GM19324 (cell line): ENCODE measurements around the gene SPC24.

Experiments
- ATAC-seq: cut with Tn5 transposase; IDR thresholded peaks from one replicate; pipeline ENCODE4 v1.9.1; 2021; ENCODE audit warnings: mild to moderate bottlenecking, moderate library complexity; ENCODE audit not compliant: unreplicated experiment, low FRiP score

The SPC24 gene, protein sequence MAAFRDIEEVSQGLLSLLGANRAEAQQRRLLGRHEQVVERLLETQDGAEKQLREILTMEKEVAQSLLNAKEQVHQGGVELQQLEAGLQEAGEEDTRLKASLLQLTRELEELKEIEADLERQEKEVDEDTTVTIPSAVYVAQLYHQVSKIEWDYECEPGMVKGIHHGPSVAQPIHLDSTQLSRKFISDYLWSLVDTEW

DNA sequence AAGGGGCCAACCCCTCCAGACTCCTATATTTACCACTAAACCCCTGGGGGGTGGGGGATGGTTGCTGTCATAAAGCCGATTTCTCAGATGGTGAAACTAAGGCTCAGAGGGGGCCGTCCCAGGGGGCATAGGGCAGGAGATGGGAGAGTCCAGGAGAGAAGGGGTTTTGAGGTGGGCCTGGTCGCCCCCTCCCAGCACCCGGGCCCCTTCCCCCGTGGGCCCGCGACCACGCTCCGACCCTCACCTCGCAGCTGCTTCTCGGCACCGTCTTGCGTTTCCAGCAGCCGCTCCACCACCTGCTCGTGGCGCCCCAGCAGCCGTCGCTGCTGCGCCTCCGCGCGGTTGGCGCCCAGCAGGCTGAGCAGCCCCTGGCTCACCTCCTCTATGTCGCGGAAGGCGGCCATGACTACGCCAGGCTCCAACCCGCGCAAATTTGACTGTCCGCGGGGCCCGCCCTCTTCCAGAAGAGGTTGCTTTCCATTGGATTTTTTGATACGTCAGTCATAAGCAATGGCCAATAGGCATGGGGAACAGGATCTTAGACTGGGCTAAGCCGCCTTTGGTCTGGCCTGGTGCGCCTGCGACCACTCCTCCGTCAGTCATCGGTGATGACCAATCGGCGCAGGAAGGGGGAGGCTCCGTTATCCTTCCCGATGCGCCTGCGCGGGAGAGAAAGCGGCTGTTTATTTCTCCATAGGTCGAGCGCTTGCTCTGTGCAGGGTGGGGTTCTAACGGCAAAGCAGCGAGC lies at the start of gene SPC24:
Gene SPC24, minus strand, starts transcription at position 410 of the 748 bp plus-strand sequence. Its CDS starts 6 bp downstream, at position 404.
- ATAC-seq: peak; percentile 93

DNA sequence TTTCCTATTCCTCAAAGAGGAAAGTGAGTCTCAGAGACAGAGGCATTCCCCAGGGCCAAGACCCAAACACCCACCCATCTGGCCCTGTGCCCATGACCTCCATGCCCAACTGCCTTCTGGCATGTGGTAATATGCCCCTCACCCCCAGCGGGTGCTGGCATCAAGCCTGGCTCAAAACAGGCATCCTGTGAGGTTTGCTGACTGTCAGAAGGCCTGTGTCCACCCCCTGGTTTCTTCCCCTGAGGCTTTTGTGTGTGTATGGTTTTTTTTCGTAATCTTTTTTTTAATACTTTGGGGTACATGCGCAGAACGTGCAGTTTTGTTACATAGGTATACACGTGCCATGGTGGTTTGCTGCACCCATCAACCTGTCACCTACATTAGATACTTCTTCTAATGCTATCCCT lies 49.4 kb upstream of the SPC24 start:
- no peak for ATAC-seq

DNA sequence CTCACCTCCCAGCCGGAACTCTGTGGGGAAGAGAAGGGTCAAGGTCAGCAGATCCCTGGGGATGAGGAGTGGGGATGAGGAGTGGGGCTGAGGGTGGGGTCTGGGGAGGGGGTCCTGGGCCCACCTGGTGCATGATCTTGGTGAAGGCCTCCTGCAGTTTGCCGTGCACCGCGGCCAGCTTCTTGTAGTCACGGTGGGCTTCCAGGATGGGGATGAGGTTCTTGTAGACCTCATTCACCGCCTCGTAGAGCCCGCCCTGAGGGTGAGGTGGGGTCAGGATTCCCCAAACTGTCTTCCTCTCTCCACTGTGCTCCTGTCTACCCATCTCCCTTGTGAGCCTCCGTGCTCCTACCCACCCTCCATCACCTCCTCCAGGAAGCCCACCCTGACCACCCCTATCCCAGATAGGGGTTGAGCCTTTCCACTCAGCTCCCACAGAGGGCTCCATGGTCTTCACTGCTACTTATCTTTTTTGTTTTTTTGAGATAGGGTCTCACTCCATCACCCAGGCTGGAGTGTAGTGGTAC lies 48.6 kb upstream of the SPC24 start:
- no peak for ATAC-seq

DNA sequence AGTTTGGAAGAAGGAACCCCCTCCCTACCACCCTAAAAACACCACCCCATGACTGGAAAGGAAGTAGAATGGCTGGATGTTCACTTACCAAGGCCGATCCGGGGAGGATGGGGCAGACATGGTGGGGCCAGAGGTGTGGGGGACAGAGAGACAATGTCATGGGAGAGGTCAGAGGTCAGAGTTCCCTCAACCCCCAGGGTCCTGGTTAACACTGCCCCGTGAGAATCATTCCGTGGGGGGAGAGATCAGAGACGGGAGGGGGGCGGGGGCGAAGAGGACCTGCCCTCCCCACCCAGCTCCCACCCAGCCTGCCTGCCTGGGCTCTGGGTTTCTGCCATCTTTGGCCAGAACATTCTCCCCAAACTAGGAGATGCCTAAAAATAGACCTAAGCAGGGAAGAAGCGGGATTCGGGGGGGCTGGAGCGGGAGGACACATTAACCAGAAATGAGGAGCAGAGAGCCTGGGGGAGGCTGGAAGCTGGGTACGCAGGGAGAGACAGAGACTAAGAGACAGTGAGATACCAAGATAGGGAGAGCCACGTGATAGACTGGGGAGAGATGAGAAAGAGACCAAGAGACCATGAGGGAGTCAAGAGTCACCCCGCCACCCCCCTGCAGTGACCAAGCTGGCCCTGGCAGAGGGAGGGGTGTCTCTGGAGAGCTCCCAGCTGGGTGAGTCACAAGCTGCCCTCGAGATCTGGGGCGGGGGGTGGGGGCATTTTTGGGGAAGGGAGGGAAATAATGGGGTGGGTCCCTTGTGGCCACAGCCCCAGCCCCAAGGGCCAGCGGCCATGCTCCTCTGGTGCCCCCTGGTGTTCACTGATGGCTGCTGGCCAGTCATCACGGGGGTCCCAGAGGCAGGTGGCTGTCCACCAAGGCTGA lies 47.9 kb upstream of the SPC24 start:
- no peak for ATAC-seq

DNA sequence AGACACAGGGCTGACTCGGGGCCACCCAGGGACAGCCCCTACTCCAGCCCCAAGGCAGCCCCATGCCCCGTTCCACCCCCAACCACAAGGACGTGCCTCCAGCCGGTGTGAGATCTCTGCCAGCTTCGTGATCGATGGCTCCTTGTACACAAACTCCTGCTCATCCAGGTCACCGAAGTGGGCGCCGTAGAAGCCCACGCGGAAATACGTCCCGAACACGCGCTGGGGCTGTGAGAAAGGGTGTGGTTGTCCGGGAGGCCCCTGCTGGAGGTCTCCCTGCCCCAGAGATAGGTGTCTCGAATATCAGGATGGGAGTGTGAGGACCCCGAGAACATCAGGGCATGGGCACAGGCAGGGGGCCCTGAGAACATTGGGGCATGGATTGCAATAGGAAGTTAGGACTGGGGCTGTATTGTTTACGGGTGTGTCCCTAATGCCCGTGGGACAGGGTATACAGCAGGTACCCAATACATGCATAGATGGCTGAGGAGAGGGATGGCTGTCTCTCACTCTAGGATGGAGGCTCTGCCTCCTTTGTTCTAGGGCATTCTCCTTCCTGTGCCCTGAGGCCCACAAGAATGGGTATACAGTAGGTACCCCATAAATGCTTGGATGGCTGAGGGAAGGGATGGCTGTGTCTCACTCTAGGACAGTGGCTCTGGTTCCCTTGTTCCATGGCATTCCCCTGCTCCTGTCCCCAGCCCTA lies 47.1 kb upstream of the SPC24 start:
- ATAC-seq: no peak

DNA sequence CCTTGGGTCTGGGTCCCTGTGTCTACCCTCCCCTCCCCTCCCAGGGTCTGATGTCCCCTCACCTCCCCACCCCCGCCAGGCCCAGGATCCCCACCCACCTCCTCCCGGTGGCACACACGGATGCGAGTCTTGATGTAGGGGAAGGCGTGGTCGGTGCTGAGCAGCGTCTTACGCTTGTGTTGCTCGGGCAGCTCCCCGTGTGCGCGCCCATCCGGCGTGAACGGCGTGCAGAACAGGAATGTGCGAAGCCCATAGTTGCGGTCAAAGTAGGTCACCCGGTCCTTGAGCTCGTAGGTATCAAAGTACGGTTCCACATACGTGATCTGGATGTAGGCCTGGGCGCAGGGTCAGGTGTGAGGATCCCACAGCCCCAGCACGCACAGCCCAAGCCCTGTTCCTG lies 46.2 kb upstream of the SPC24 start:
- ATAC-seq: no peak

DNA sequence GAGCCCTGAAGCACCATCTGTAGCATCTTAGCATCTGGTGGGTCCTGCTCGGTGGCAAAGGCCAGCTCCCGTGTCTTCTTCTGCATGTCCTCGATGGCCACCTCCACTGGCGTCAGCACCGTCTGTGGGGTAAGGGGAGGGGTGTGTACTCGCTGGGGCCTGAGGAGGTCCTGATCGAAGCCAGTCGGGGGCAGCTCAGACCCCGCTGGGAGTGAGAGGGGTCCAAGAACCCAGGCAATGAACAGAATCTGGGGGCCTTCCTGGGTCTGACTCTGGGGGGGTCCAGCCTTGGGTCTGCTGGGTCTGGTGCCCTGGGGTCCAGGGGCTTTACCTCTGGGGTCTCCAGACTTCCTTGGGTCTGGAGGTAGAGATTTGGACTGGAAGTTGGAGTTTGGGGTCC lies 45.3 kb upstream of the SPC24 start:
- no peak for ATAC-seq

DNA sequence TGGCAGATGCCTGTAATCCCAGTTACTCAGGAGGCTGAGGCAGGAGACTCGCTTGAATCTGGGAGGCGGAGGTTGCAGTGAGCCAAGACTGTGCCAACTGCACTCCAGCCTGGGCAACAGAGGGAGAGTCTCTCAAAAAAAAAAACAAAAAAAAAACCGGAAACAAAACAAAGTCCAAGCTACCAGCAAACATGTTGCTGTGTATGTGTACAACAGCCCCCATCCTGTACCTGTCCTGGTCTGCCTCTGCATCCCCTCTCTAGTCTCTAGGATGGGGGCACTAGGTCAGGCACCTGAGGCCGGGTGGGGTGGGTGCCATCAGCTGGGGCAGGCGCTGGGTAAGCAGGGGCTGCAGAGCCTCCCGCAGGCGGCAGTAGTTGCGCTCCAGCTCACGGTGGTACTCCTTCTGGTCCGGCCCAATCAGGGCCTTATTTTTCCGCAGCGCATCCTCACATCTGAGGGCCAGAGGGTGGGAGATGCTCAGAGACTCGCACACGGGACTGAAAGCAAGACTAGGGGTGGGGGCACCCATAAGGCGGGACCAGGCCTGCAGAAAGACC lies 44.5 kb upstream of the SPC24 start:
- no peak for ATAC-seq

DNA sequence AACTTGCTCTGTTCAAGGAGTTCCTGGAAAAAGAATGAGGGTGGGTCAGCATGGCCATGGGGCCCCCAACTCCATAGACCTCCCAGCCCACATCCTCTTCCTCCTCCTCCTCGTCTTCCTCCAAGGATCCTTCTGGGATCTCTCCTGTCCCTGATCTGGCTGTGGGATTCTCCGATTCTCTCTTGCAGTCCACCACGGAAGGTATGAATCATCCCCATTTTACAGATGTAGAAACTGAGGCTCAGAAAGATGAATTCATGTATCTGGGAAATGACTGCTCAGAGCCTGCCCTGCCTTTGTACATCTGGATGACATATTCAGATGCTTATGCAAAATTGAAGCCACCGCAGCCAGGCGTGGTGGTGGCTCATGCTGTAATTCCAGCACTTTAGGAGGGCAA lies 43.9 kb upstream of the SPC24 start:
- no peak for ATAC-seq

DNA sequence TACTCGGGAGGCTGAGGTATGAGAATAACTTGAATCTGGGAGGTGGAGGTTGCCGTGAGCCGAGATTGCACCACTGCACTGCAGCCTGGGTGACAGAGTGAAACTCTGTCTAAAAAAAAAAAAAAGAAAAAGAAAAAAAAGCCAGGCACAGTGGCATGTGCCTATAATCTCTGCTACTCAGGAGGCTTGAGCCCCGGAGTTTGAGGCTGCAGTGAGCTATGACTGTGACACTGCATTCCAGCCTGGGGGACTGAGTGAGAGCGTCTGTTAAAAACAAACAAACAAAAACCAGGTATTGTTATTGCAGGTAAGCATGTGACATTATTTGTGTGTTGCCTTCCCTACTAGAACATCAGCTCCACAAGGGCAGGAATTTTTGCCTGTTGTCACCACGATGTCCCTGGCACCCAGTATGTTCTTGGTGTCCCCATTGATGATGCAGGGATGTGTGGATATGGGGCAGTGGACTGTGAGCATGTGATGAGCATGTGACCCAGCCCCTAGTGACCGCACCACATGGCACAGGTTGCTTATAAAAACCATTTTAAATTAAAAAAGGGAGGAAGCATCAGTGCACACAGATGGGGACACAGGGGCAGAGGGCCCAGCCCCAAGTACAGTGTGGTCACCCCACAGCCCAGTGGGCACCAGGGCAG lies 43.3 kb upstream of the SPC24 start:
- ATAC-seq: no peak

DNA sequence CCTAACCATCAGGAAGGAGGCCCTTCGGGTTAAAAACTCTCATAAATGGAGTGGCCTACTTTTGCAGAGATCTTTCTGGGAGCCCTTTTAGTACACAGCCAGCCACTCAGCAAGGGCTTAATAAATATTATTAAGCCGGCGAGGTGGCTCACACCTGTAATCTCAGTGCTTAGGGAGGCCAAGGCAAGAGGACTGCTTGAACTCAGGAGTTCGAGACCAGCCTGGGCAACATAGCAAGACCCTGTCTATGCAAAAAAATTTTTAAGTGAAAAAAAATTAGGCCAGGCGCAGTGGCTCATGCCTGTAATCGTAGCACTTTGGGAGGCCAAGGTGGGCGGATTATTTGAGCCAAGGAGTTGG lies 42.6 kb upstream of the SPC24 start:
- ATAC-seq: no peak

DNA sequence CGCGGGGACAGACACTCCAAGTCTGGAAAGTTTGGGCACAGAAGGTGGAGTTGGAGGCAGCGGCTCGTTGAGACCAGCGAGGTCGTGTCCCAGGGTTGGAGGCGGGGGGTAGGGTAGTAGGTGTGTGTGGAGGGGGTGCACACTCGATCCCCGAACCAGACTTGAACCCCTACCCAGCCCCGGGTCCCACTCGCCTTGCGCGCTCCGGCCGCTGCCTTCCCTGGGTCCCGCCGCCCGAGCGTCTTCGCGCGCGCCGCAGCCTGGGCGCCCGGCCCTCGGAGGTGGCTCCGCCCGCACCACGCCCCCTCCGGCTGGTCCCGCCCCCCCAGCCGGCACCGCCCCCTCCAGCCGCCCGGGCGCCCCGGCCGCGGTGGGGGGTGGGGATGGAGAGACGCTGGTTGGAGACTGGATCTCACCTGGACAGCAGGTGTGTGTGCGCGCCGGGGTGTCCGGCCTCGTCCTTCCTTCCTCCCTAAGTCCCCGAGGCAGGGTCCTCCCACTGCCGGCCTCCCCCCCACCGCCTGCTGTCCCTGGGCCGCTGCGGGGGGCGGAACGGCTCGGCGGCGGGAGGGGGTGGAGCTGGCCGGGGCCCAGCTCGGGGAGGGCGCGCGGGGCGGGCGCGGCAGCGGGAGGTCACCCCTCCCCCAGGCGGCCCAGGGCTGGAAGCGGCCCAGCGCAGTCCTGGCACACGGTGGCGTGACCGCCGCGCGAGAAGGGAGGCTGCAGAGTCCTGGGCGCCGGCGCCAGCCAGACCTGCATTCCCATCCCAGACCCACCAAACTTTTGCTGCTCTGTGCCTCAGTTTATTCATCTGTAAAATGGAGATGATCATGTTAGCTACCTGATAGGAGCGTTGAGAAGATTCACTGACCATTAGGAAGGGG lies 42.0 kb upstream of the SPC24 start, which contains the start of gene KANK2:
Gene KANK2, minus strand, starts transcription at position 255 of the 884 bp plus-strand sequence. CDS start 3,034 bp downstream, outside the sequence.
- ATAC-seq: peak; percentile 81

DNA sequence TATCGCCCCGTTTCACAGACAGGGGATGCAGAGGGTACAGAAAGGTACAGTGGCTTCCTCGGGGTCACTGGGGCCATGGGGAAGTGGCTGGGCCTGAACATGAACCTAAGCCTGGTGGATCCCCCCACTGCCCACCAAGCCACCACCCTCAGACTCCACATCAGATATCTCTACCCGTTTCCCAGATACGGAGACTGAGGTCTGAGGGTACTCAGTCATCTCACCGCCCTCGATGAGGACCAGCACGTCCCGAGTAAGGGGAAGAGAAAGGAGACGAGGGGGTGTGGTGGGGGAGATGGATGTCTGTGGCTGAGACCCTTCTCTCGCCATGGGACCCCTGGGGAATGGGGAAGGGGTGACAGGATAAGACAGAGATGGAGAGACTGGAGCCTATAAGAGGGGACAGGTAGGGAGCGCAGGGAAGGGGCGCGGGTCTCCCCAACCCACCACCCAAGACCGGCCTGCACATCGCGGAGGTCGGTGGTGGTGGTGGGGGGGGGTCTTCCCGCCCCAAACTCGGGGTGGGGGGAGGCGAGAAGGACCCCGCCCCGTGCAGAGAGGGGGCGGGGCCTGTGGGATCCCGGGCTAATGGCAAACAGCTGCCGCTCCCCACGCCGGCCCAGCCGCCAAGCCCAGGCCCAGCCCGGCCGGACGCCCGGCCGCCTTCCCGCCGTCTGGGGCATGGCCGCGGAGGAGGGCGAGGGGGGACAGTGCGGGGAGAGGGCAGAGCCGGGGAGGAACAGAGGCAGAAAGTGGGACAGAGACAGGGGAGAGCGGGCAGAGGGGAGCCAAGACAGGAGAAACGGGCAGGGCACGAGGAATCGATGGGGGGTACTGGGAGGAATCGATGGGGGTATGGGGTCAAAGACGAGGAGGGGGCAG lies 41.1 kb upstream of the SPC24 start:
- no peak for ATAC-seq

DNA sequence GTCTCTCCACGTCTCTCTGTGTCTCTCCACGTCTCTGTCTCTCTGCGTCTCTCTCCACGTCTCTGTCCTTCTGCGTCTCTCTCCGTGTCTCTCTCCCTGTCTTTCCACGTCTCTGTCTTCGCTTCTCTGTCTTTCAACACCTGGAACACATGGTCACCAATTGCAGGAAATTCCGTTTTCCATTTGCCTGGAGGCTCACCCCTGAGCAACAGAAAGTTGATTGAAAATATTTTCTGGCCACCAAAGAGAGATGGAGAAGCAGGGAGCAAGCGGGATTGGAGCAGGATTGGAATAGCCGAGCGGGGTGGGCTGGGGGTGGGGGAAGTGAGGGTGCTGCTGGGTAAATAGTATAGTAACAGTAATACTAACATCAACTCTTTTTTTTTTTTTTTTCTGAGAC lies 40.1 kb upstream of the SPC24 start:
- ATAC-seq: no peak

DNA sequence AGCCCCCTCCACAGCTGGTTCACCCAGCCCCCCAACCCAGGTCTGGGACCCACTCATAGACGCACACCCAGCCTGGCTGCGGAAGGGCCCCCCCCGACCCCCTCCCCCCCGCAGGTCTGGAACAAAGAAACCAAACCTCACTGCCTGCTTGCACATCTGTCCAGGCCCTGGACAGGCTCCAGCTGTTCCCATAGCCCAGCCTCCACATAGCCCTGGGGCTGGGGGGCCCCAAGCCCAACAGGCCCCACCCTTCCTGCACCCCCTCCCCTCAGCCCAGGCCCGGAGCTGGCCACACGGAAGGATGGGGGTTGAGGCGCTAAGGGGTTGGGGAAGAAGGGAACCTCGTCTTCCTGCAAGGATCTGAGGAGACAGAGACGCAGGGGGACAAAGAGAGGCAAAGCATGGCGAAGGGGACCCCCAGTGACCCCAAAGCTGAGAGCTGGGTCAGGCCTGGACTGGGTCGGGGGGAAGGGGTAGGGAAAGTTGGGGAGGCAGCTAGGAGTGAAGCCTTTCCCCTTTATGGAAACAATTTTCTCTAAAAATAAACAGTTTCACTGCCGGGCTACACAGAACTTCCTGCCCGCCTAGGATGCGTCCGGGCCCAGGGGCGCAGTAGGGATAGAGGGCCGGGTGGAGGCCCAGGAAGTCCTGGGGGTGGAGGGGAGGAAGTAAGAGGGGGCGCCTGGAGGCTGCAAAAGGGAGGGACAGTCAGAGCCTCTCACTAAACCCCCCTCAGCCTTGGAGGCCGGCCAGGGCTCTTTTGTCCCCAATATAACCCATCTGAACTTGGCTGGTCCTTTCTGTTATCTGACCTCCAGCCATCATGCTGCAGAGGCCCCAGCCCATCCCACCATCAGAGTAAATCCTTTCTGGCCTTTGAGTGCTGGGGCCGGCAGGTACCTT lies 39.3 kb upstream of the SPC24 start:
- no peak for ATAC-seq

DNA sequence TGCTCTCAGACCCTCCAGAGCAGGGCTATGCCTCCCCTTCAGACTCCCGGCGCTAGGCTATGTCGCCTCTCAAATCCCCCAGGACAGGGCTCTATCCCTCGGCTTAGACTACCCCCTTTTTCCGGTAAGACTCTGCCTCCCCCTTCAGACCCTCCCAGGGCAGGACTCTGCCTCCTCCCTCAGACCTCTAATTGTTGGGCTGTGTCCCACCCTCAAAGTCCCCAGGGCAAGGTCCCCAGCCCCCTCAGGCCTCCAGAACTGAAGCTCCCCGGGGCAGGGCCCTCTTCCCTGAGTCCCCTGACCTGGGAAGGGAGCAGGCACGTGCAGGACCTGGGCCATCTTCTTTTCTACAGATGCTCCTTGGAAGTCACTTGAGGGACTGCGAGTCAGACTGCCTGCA lies 38.6 kb upstream of the SPC24 start:
- no peak for ATAC-seq
